HG02763 (cell line): ENCODE measurements around the gene ATP5F1D.

Experiments
- ATAC-seq: cut with Tn5 transposase; IDR thresholded peaks from one replicate; pipeline ENCODE4 v1.9.1; 2021; ENCODE audit warnings: mild to moderate bottlenecking, moderate library complexity; ENCODE audit not compliant: unreplicated experiment

Gene ATP5F1D

DNA sequence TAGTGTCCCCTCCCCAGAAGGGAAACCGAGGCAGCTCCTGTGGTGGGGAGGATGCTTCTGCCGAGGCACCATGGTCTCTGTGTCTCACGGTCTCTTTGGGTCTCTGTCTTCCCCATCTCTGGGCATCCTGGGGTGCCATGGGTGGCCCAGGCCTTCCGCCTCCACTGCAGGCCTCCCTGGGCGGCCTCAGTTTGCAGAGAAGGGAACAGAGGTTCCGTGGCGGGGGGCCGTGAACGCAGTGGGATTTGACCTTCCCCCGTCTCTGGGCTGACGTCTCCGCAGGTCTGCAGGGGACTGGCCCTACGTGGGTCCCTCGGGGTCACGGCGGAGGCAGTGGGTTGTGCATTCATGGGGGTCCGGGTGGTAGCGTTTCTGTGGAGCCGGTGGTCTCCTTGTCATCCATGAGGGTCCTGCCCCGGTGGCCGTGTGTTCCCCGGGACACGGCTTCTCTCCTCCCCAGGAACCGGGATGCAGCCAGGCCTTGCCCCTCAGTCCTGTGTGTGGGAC lies 48.7 kb downstream of the ATP5F1D start:
- ATAC-seq, result no peak

- no peak for ATAC-seq
Observed at GRCh38 chr19:1290703-1291651, 49.4 kb downstream of the ATP5F1D start.

DNA sequence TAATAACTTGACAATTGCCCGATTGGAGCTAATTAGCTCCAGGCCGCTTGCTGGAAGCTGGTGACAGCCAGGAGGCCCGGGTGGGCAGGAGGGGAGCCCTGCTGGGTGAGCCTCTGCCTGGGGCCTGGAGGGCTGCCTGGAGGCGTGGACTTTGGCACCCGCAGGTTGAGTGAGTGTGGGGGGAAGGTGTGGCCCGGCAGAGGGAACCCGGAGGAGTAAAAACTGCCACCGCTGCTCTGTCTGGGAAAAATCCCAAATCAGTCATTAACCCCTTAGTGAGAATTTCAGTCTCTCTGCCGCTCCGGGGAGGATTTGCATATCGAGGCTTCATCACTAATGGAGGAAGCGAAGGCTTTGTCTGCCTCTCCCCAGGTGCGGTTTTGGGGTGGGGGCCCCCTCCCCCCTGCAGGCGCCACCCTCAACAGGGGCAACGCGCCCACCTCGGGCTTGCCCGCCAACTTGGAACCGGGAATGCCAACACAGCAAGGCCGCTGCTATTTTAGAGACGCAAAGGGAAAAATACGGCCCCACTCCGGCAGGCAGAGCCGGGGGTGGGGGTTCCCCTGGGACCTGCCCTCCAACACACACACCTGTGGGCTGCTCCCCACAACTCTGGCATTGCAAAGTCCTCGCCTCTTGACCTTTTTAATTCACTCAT lies 50.3 kb downstream of the ATP5F1D start:
- no peak for ATAC-seq

GRCh38 chr19:1292419-1293151 lies 51.0 kb downstream of the ATP5F1D start:
- no peak for ATAC-seq

- ATAC-seq, result no peak
Observed at GRCh38 chr19:1293782-1294604, 52.4 kb downstream of the ATP5F1D start.
